ENCODE measurements around the gene IGF1R.

DNA sequence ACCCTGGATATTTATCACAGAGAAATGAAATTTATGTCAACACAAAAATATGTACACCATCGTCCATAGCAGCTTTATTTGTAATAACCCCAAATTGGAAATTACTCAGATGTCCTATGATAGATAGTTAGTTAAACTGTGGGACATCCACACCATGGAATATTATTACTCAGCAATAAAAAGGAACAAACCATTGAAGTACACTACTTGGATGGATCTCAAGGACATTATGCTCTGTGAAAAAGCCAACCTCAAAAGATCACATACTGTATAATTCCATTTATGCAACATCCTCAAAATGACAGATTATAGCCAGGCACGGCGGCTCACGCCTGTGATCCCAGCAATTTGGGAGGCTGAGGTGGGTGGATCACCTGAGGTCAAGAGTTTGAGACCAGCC is 246.0 kb downstream of the IGF1R start:
- TF ChIP-seq, protein P1, sequence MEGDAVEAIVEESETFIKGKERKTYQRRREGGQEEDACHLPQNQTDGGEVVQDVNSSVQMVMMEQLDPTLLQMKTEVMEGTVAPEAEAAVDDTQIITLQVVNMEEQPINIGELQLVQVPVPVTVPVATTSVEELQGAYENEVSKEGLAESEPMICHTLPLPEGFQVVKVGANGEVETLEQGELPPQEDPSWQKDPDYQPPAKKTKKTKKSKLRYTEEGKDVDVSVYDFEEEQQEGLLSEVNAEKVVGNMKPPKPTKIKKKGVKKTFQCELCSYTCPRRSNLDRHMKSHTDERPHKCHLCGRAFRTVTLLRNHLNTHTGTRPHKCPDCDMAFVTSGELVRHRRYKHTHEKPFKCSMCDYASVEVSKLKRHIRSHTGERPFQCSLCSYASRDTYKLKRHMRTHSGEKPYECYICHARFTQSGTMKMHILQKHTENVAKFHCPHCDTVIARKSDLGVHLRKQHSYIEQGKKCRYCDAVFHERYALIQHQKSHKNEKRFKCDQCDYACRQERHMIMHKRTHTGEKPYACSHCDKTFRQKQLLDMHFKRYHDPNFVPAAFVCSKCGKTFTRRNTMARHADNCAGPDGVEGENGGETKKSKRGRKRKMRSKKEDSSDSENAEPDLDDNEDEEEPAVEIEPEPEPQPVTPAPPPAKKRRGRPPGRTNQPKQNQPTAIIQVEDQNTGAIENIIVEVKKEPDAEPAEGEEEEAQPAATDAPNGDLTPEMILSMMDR (IDR thresholded peaks at IDR 0.05; ENCODE audit: control extremely low read depth in 1 of 3, insufficient read depth in 1 of 3, low read depth in 1 of 3, low read length in 3 of 3): no peak
- TF ChIP-seq NRF1 (IDR thresholded peaks at IDR 0.05; ENCODE audit: low read depth, low read length) (no peak), MAFK (IDR thresholded peaks at IDR 0.05; ENCODE audit: low read depth, low read length) (no peak), POLR2A (IDR thresholded peaks at IDR 0.05; ENCODE audit: control extremely low read depth in 1 of 2, low read depth in 2 of 2, low read length in 2 of 2) (no peak), EZH2 (IDR thresholded peaks at IDR 0.05; ENCODE audit: low read depth, low read length, severe bottlenecking) (no peak), POLR2AphosphoS5 (IDR thresholded peaks at IDR 0.05; ENCODE audit: low read depth, low read length) (no peak), SUZ12 (IDR thresholded peaks at IDR 0.05; ENCODE audit: low read length) (no peak), BRCA1 (IDR thresholded peaks at IDR 0.05; ENCODE audit: low read depth, low read length) (no peak), YY1 (IDR thresholded peaks at IDR 0.05; ENCODE audit: low read depth, low read length) (no peak), SP1 (IDR thresholded peaks at IDR 0.05; ENCODE audit: low read depth, low read length) (no peak), GTF2F1 (IDR thresholded peaks at IDR 0.05; ENCODE audit: borderline replicate concordance, low read depth, low read length) (no peak)
- TF ChIP-seq, protein P2, sequence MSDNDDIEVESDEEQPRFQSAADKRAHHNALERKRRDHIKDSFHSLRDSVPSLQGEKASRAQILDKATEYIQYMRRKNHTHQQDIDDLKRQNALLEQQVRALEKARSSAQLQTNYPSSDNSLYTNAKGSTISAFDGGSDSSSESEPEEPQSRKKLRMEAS (IDR thresholded peaks at IDR 0.05): no peak
